ENCODE measurements around the gene CPN1.
A peak's percentile ranks its signal among the peaks of the same experiment; 100 is the strongest.
"Not testable (repeated sequence)": the region's sequence is repeated elsewhere in the genome, so short reads cannot be mapped to it uniquely, and the experiment has no call there.

The CPN1 gene

GRCh38 chr10:100082276-100082675, 607 bp upstream of the CPN1 start:
- DNase-seq = not testable (repeated sequence)

GRCh38 chr10:100076750-100077149, 4.9 kb downstream of the CPN1 start:
- no peak for DNase-seq

GRCh38 chr10:100075426-100076220, 6.0 kb downstream of the CPN1 start:
- no peak for DNase-seq

- DNase-seq = no peak
Measured at GRCh38 chr10:100072514-100072913, 9.2 kb downstream of the CPN1 start.

GRCh38 chr10:100071529-100071928, 10.1 kb downstream of the CPN1 start:
- no peak for DNase-seq

GRCh38 chr10:100067466-100067865, 14.2 kb downstream of the CPN1 start:
- peak in 4 of 56 donors; percentile 0 to 20 (median 3) for DNase-seq

- DNase-seq = no peak
Measured at GRCh38 chr10:100065084-100065660, 16.5 kb downstream of the CPN1 start.

GRCh38 chr10:100061401-100061800, 20.3 kb downstream of the CPN1 start:
- no peak for DNase-seq

- DNase-seq = no peak
Measured at GRCh38 chr10:100057948-100058347, 23.7 kb downstream of the CPN1 start.

- DNase-seq = no peak
Measured at GRCh38 chr10:100053686-100054460, 27.8 kb downstream of the CPN1 start.

- DNase-seq = peak in 54 of 56 donors; percentile 2 to 85 (median 41)
Measured at GRCh38 chr10:100046021-100046486, 35.6 kb downstream of the CPN1 start.

- DNase-seq = no peak
Measured at GRCh38 chr10:100045592-100045991, 36.1 kb downstream of the CPN1 start.

- no peak for DNase-seq
Measured at GRCh38 chr10:100043796-100044195, 37.9 kb downstream of the CPN1 start.

- no peak for DNase-seq
Measured at GRCh38 chr10:100043344-100043743, 38.3 kb downstream of the CPN1 start.

GRCh38 chr10:100041306-100042002, 40.2 kb downstream of the CPN1 start:
- DNase-seq = no peak

GRCh38 chr10:100038561-100039071, 43.1 kb downstream of the CPN1 start:
- DNase-seq = no peak

GRCh38 chr10:100037758-100038315, 43.8 kb downstream of the CPN1 start:
- DNase-seq = no peak

GRCh38 chr10:100036850-100037249, 44.8 kb downstream of the CPN1 start:
- no peak for DNase-seq

GRCh38 chr10:100033766-100034418, 47.8 kb downstream of the CPN1 start:
- DNase-seq = no peak

GRCh38 chr10:100027416-100027815, 54.3 kb downstream of the CPN1 start:
- DNase-seq = no peak

All from amygdala (tissue), 56 donors.